HFFc6 (cell line): ENCODE measurements around the gene CFAP20DC. TPM values are rescaled to one million over a fixed set of nuclear protein-coding genes. Genes with fewer than 3 reads are reported as not detected.

Source experiments
- DNase-seq: peaks from one replicate; pipeline ENCODE4 v3.0.0-alpha.2; 2018
- H3K27ac Mint-ChIP-seq: 2 replicates; pipeline ENCODE4 v1.8.0; 2020; ENCODE audit warnings: mild to moderate bottlenecking, mixed read lengths
- H3K27me3 Mint-ChIP-seq: 2 replicates; pipeline ENCODE4 v1.8.0; 2021; ENCODE audit warnings: mild to moderate bottlenecking, moderate library complexity, mixed read lengths; ENCODE audit not compliant: insufficient read depth
- H3K36me3 Mint-ChIP-seq: 2 replicates; pipeline ENCODE4 v1.8.0; 2021; ENCODE audit warnings: low read depth, mixed read lengths
- H3K4me1 Mint-ChIP-seq: 2 replicates; pipeline ENCODE4 v1.8.0; 2020; ENCODE audit warnings: low read depth, mixed read lengths
- H3K4me3 Mint-ChIP-seq: 2 replicates; pipeline ENCODE4 v1.8.0; 2020; ENCODE audit warnings: mild to moderate bottlenecking, moderate library complexity, mixed read lengths
- H3K9me3 Mint-ChIP-seq: 2 replicates; pipeline ENCODE4 v1.8.0; 2020; ENCODE audit warnings: mild to moderate bottlenecking, mixed read lengths
- CTCF ChIP-seq: fragments of 200-600 bp; sonication (generic); IDR thresholded peaks from 2 replicates; pipeline ENCODE4 v1.5.0; 2021; ENCODE audit warnings: antibody characterized with exemption, mild to moderate bottlenecking
- total RNA-seq, 6 experiments: library from RNA; stranded (reverse); fragmentation: NEBNext Ultra II Directional; extraction: Animal tissue kit (Norgen Biotek cat#: 25700); gene quantifications; 2 replicates in 1 of 6; 3 replicates in 5 of 6; pipeline ENCODE4 v1.2.3, GENCODE V29; 2021

Gene CFAP20DC
- total RNA-seq, 6 experiments from 2014 or later = 1.2 to 2.6 (median 2.1) TPM

GRCh38 chr3:58737644-58738043 is 312.2 kb downstream of the CFAP20DC start:
- no peaks in the 10 kb centered on the region for H3K4me1 Mint-ChIP-seq
- no peak overlapping the region for H3K27ac Mint-ChIP-seq
- TF ChIP-seq CTCF = no peak
- H3K36me3 Mint-ChIP-seq = no peaks in the 10 kb centered on the region
- H3K27me3 Mint-ChIP-seq = peaks cover 4% of the 10 kb centered on the region; the same call in 1 of the 2 replicates
- H3K4me3 Mint-ChIP-seq = no peak overlapping the region
- H3K9me3 Mint-ChIP-seq = no peaks in the 10 kb centered on the region
- no peak for DNase-seq

GRCh38 chr3:58731673-58732072 is 318.2 kb downstream of the CFAP20DC start:
- Mint-ChIP-seq H3K27ac (no peak overlapping the region), H3K36me3 (no peaks in the 10 kb centered on the region), H3K9me3 (no peaks in the 10 kb centered on the region), H3K4me3 (no peak overlapping the region), H3K27me3 (peaks cover 3% of the 10 kb centered on the region), H3K4me1 (no peaks in the 10 kb centered on the region)
- DNase-seq = no peak
- no peak for TF ChIP-seq CTCF

- H3K27ac Mint-ChIP-seq = no peak overlapping the region
- DNase-seq = no peak
- no peaks in the 10 kb centered on the region for H3K9me3 Mint-ChIP-seq
- no peaks in the 10 kb centered on the region for H3K4me1 Mint-ChIP-seq
- TF ChIP-seq CTCF = no peak
- no peak overlapping the region for H3K4me3 Mint-ChIP-seq
- H3K36me3 Mint-ChIP-seq = no peaks in the 10 kb centered on the region
- H3K27me3 Mint-ChIP-seq = peaks cover 5% of the 10 kb centered on the region
Measured at GRCh38 chr3:58728723-58729122, 321.1 kb downstream of the CFAP20DC start.

DNA sequence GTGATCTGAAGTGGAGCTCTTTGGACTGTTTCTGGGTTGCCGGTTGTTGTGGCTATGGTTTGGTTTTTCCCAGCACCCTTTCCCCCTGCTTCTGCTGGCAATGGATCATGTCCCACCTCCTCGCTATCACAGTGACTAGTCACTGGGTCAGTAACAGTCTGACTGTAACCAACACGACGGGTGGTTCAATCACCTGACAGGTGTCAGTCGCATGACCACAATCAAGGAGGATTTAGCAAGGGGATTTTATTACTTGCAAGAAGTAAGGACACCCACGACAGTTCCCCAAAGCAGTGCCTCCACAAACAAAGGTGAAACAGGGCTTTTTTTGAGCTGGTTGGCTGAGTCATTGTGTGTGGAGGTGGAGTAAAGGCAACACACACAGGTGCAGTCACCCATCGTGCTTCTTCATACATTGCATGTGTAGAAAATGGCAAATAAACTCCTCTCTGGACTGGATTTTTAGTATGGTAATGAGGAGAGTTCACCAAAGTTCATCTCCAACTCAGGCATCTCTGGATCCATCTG is 324.4 kb downstream of the CFAP20DC start:
- no peaks in the 10 kb centered on the region for H3K4me1 Mint-ChIP-seq
- peaks cover 5% of the 10 kb centered on the region for H3K27me3 Mint-ChIP-seq
- no peak for TF ChIP-seq CTCF
- H3K27ac Mint-ChIP-seq = no peak overlapping the region
- H3K9me3 Mint-ChIP-seq = no peaks in the 10 kb centered on the region
- H3K36me3 Mint-ChIP-seq = no peaks in the 10 kb centered on the region
- no peak overlapping the region for H3K4me3 Mint-ChIP-seq
- DNase-seq = no peak

- Mint-ChIP-seq H3K27me3 (peaks cover 5% of the 10 kb centered on the region), H3K36me3 (no peaks in the 10 kb centered on the region), H3K27ac (no peak overlapping the region), H3K4me3 (no peak overlapping the region), H3K4me1 (no peaks in the 10 kb centered on the region), H3K9me3 (no peaks in the 10 kb centered on the region)
- DNase-seq = no peak
- TF ChIP-seq CTCF = no peak
Measured at GRCh38 chr3:58724336-58724735, 325.5 kb downstream of the CFAP20DC start.

DNA sequence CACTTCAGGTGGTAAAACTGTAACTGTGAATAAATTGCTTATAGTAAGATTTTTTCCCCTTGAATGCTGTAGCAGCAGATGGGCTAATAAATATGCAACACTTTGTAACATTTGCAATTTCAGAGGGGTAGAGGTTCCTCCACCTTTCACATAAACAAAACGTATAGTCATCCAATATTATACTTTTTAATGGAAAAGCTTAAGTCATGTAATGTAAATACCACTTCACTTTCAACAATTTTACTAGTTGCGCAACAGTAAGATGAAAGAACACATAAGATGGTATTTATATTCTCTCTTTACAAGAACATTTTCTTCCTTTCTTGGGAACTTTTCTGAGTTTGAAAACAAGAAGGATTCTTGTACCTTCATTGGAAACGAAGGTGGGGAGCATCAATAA is 326.7 kb downstream of the CFAP20DC start:
- no peak for TF ChIP-seq CTCF

More for the DNA sequence above, 326.7 kb downstream of the CFAP20DC start:
- Mint-ChIP-seq H3K9me3 (no peaks in the 10 kb centered on the region), H3K27me3 (peaks cover 5% of the 10 kb centered on the region), H3K4me1 (no peaks in the 10 kb centered on the region), H3K36me3 (no peaks in the 10 kb centered on the region), H3K27ac (no peak overlapping the region), H3K4me3 (no peak overlapping the region)
- no peak for DNase-seq
